ENCODE measurements around the gene TMEM150C. TPM values are rescaled to one million over a fixed set of nuclear protein-coding genes. Genes with fewer than 3 reads are reported as not detected.
A peak's percentile ranks its signal among the peaks of the same experiment; 100 is the strongest.

TMEM150C gene
- total RNA-seq (2021) (2.3 to 2.7 TPM (median 2.6 TPM) in 3 replicates), Bru-seq, nascent RNA (percentile 45 among the genes with signal in this experiment)
- long read RNA-seq, experiment 1, partial matches to known transcripts, result 2 of 6 reads
- long read RNA-seq, experiment 1, other reads (novel, unspliced or antisense), result 0 of 6 reads
- long read RNA-seq, experiment 2, partial matches to known transcripts, result 0 of 2 reads
- long read RNA-seq, experiment 2, other reads (novel, unspliced or antisense), result 1 of 2 reads
- long read RNA-seq, experiment 3, result 0 reads

DNA sequence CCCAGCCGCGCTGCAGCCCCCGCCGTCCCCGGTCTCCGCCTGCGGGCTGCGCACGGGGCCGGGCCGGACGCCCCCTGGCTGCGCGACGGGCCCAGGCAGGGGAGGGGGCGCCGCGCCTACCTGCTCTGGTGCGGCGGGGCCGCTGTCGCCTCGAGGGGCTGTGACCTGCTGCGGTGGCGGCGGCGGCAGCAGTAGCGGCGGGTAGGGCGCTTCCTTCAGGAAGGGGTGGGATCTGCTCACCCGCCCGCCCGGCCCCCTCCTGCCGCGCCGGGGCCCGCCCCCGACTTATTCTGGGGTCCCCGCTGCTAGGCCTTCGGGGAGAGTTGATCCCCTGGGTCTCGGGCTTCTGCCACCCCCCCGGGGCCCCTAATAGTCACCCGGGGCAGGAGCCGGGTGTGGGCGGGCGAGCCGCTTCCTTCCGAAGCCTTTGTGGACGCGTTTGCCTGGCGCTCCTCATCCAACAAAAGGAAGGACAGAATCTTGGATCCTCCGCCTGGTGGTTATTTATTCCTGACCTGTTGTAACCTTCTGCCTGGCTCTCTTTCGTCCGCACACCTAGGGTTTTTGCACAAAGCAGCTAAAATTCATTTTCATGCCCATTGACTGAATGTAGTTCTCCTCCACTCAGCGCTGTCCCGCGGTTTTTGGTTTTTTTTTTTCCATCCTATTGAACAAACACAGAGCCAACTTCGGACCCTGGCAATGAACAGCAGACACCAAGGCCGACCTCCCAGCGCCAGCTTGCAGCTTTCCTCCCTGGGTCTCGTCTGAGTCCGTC lies at the start of gene TMEM150C:
TSS of gene TMEM150C (minus strand) at position 203 of the 778 bp plus-strand sequence. CDS start 57,331 bp downstream, outside the sequence.
- ChIA-PET CTCF (interaction anchor here (1.0 kb wide), 1 partner anchor 61 kb away, joined by 3 read pairs; no protein-coding TSS in a partner anchor), POLR2A (no interaction called here)
- Mint-ChIP-seq H3K9me3 (no peaks in the 10 kb centered on the region), H3K27me3 (ENCODE audit: low read depth) (peaks cover 21% of the 10 kb centered on the region), H3K4me3 (peak within 1 kb of the TSS; percentile 82), H3K4me1 (peaks cover 24% of the 10 kb centered on the region), H3K27ac (no peak within 1 kb of the TSS), H3K36me3 (no peaks in the 10 kb centered on the region)
- TF ChIP-seq OVOL2 (CRISPR knock-in tag; IDR thresholded peaks at IDR 0.05; ENCODE audit: borderline replicate concordance) (no peak), TP53 (CRISPR knock-in tag; IDR thresholded peaks at IDR 0.05) (no peak), GRHL2 (CRISPR knock-in tag; IDR thresholded peaks at IDR 0.05; ENCODE audit: insufficient replicate concordance, severe bottlenecking) (no peak), HMGA2 (CRISPR knock-in tag; IDR thresholded peaks at IDR 0.05) (no peak), SOX15 (CRISPR knock-in tag; IDR thresholded peaks at IDR 0.05) (no peak), NFYB (CRISPR knock-in tag; conservative IDR thresholded peaks at IDR 0.05; ENCODE audit: low read depth) (no peak), ZNF281 (CRISPR knock-in tag; IDR thresholded peaks at IDR 0.05) (no peak), ATF6 (CRISPR knock-in tag; IDR thresholded peaks at IDR 0.05) (no peak), MLX (CRISPR knock-in tag; IDR thresholded peaks at IDR 0.05) (no peak), NFE2L1 (CRISPR knock-in tag; IDR thresholded peaks at IDR 0.05) (no peak)
- peak; percentile 81 for ATAC-seq
- DNase-seq (ENCODE audit: low spot score), result peak; percentile 66

DNA sequence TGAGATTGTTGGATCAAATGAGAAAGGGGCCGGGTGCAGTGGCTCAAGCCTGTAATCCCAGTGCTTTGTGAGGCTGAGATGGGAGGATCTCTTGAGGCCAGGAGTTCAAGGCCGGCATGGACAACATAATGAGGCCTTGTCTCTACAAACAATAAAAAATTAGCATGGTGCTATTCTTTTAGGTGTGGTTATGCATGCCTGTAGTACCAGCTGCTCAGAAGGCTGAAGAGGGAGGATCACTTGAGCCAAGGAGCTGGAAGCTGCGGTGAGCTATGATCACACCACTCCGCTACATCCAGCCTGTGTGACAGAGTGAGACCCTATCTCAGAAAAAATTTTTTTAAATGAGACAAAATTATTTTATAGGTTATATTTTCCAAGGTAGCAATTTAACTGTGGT lies 49.7 kb upstream of the TMEM150C start:
- Mint-ChIP-seq H3K27ac (no peak overlapping the region), H3K4me3 (no peak overlapping the region), H3K9me3 (no peaks in the 10 kb centered on the region), H3K36me3 (no peaks in the 10 kb centered on the region), H3K4me1 (no peaks in the 10 kb centered on the region), H3K27me3 (ENCODE audit: low read depth) (no peaks in the 10 kb centered on the region)
- ChIA-PET CTCF (no interaction called here), POLR2A (no interaction called here)
- no peak for ATAC-seq
- DNase-seq (ENCODE audit: low spot score), result no peak
- TF ChIP-seq, protein P1, sequence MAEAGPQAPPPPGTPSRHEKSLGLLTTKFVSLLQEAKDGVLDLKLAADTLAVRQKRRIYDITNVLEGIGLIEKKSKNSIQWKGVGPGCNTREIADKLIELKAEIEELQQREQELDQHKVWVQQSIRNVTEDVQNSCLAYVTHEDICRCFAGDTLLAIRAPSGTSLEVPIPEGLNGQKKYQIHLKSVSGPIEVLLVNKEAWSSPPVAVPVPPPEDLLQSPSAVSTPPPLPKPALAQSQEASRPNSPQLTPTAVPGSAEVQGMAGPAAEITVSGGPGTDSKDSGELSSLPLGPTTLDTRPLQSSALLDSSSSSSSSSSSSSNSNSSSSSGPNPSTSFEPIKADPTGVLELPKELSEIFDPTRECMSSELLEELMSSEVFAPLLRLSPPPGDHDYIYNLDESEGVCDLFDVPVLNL (CRISPR knock-in tag; IDR thresholded peaks at IDR 0.05; ENCODE audit: borderline replicate concordance, low read depth), result no peak
- no peak for TF ChIP-seq IRF2 (CRISPR knock-in tag; IDR thresholded peaks at IDR 0.05; ENCODE audit: borderline replicate concordance, low read depth)
- no peak for TF ChIP-seq ATF2 (CRISPR knock-in tag; IDR thresholded peaks at IDR 0.05; ENCODE audit: borderline replicate concordance, low read depth)
- TF ChIP-seq, protein P2, sequence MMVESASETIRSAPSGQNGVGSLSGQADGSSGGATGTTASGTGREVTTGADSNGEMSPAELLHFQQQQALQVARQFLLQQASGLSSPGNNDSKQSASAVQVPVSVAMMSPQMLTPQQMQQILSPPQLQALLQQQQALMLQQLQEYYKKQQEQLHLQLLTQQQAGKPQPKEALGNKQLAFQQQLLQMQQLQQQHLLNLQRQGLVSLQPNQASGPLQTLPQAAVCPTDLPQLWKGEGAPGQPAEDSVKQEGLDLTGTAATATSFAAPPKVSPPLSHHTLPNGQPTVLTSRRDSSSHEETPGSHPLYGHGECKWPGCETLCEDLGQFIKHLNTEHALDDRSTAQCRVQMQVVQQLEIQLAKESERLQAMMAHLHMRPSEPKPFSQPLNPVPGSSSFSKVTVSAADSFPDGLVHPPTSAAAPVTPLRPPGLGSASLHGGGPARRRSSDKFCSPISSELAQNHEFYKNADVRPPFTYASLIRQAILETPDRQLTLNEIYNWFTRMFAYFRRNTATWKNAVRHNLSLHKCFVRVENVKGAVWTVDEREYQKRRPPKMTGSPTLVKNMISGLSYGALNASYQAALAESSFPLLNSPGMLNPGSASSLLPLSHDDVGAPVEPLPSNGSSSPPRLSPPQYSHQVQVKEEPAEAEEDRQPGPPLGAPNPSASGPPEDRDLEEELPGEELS (CRISPR knock-in tag; IDR thresholded peaks at IDR 0.05), result no peak
- TF ChIP-seq, protein P3, sequence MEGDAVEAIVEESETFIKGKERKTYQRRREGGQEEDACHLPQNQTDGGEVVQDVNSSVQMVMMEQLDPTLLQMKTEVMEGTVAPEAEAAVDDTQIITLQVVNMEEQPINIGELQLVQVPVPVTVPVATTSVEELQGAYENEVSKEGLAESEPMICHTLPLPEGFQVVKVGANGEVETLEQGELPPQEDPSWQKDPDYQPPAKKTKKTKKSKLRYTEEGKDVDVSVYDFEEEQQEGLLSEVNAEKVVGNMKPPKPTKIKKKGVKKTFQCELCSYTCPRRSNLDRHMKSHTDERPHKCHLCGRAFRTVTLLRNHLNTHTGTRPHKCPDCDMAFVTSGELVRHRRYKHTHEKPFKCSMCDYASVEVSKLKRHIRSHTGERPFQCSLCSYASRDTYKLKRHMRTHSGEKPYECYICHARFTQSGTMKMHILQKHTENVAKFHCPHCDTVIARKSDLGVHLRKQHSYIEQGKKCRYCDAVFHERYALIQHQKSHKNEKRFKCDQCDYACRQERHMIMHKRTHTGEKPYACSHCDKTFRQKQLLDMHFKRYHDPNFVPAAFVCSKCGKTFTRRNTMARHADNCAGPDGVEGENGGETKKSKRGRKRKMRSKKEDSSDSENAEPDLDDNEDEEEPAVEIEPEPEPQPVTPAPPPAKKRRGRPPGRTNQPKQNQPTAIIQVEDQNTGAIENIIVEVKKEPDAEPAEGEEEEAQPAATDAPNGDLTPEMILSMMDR (IDR thresholded peaks at IDR 0.05), result no peak
- no peak for TF ChIP-seq ZNF232 (CRISPR knock-in tag; IDR thresholded peaks at IDR 0.05)
- no peak for TF ChIP-seq ATF1 (CRISPR knock-in tag; IDR thresholded peaks at IDR 0.05)
- no peak for TF ChIP-seq NR3C1 (CRISPR knock-in tag; conservative IDR thresholded peaks at IDR 0.05; ENCODE audit: low read depth)
- TF ChIP-seq, protein P4, sequence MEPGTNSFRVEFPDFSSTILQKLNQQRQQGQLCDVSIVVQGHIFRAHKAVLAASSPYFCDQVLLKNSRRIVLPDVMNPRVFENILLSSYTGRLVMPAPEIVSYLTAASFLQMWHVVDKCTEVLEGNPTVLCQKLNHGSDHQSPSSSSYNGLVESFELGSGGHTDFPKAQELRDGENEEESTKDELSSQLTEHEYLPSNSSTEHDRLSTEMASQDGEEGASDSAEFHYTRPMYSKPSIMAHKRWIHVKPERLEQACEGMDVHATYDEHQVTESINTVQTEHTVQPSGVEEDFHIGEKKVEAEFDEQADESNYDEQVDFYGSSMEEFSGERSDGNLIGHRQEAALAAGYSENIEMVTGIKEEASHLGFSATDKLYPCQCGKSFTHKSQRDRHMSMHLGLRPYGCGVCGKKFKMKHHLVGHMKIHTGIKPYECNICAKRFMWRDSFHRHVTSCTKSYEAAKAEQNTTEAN (CRISPR knock-in tag; IDR thresholded peaks at IDR 0.05), result no peak
- TF ChIP-seq SOX15 (CRISPR knock-in tag; IDR thresholded peaks at IDR 0.05), result no peak

All from WTC11 (cell line).